ENCODE data around the gene ASCL3.

DNA sequence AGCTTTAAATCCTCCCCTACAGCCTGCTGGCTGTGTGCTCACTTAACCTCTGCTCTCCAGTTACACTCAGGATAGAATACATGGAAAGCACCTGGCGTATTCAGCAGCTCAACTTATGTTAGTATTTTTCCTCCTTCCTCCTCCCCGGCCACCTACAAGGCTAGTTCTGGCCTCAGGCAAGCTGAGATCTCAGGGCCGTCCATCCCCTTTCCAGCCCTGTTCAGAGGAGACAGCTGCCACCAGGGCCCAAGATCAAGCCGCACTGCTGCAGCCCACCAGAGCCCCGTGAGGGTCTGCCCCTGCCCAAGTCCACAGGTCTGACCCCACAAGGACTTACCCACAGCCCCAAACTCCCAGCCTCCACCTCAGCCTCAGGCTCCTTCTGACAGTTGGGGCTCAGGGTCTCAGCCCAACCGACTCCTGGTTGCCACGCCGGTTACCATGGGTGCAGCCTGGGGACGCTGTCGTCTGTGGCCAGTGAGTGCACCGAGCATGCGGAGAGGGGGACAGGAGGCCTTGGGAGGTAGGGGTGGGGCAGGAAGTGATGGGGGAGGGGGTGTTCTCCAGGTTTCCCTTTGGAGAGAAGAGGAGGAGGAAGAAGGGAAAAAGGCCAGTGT, 10.1 kb downstream of the ASCL3 start, which contains the start of gene C11orf16:
- TF ChIP-seq POLR2A (IDR thresholded peaks at IDR 0.05; ENCODE audit: low read depth, low read length) (no peak), PAX5 (IDR thresholded peaks at IDR 0.05; ENCODE audit: insufficient read depth, low read length, severe bottlenecking) (no peak)

All from GM12891 (cell line).